Right ventricle myocardium inferior (tissue), 1 donor: ENCODE data around the gene SMIM29. TPM values are rescaled to one million over a fixed set of nuclear protein-coding genes. Genes with fewer than 3 reads are reported as not detected.
A peak's percentile ranks its signal among the peaks of the same experiment; 100 is the strongest.

Experiments used
- ATAC-seq: fragments of 200-7000 bp; cut with Tn5 transposase; one replicate; pipeline ENCODE4 v1.9.1; 2020; ENCODE audit warnings: mild to moderate bottlenecking, moderate library complexity
- DNase-seq: peaks from one replicate; pipeline ENCODE4 v3.0.0; 2021; ENCODE audit errors: missing footprints
- intact Hi-C: fragments of 100-400 bp; cut with DNase I; formaldehyde crosslinking; loops from one replicate; pipeline ENCODE4 v1.11.0; 2022
- microRNA-seq: library from miRNA; unstranded; fragments of <30 nt; microRNA quantifications from one replicate; pipeline ENCODE4 v1.2.0, GENCODE V29; 2020
- total RNA-seq: library from RNA; stranded (reverse); fragmentation: NEBNext Ultra II Directional; extraction: Animal tissue kit (Norgen Biotek cat#: 25700); gene quantifications from one replicate; pipeline ENCODE4 v1.2.1, GENCODE V29; 2021
- donor health status: DM: no; HTN: yes; CAD: no; lungs with severe emphysema.

SMIM29 gene
- total RNA-seq, 1 donor from 2014 or later = 20.7 TPM

- no peak for ATAC-seq
- intact Hi-C loops = no loop called here
- DNase-seq = no peak
Measured at GRCh38 chr6:34205466-34205865, 43.3 kb downstream of the SMIM29 start.

- ATAC-seq (no peak), DNase-seq (no peak)
- intact Hi-C loops = no loop called here
Measured at GRCh38 chr6:34204693-34205092, 44.1 kb downstream of the SMIM29 start.

DNA sequence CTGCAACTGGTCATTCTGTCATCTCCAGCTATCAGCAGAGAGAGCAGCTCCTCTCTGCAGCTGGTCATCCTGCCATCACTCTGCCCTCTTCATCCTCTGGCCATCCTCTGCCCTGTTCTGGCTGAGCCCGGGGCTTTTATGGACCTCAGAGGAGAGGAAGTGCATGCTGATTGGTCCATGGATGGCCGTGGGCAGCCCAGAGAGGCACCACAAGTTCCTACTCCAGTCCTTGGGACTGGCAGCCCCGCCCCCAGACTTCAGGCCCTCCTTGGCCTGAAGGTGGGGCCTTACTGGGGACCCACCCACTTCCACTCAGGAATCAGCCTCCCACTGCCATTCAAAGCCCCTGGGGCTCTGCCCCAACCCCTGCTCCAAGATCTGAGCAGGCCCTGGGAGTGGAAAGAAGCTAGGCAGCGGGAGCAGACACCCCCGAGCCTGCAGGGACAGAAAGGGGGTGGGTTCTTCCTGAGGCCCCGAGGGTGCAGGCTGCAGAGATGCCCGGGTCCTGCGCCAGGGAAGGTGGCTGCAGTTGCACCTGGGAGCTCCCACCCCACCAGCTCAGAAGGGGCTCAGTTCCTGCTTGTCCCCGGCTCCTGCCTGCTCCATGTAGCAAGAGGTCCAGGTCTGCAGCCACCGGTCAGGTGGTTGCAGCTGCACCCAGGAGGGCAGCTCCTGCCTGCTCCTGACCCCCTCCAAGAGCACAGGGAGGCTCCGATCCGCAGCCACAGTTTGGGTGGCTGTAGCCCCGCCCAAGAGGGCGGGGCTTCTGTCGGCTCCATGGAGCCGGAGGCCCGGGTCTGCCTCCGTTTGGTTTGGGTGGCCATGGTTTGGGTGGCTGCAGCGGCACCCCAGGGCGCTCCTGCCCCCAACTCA, 46.2 kb downstream of the SMIM29 start:
- intact Hi-C loops = no loop called here
- DNase-seq (no peak), ATAC-seq (peak; percentile 20)

DNA sequence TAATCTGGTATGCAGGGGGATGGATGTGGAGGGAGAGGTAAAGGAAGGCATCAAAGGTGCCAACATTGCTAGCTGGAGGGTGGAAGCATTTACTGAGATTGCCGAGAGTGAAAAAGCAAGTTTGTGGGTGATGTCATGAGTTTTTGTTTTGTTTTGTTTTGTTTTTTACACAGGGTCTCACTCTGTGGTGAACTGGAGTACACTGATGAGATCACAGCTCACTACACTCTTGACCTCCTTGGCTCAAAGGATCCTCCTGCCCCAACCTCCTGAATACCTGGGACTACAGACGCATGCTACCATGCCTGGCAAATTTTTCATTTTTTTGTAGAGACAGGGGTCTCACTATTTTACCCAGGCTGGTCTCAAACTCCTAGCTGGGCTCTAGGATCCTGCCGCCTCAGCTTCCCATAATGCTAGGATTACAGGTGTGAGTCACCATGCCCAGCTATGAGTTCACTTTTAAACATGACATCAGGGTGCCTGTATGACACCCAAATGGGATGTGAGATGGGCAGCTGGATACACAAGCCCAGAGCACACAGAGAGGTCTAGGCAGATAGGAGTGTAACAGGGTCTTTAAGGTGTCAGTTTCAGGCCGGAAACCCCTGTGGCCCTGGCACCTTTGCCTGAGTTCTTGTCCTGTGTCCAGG, 47.2 kb downstream of the SMIM29 start:
- DNase-seq (no peak), ATAC-seq (no peak)
- intact Hi-C loops = no loop called here

- intact Hi-C loops = no loop called here
- ATAC-seq (no peak), DNase-seq (no peak)
Measured at GRCh38 chr6:34200340-34200971, 48.4 kb downstream of the SMIM29 start.

DNA sequence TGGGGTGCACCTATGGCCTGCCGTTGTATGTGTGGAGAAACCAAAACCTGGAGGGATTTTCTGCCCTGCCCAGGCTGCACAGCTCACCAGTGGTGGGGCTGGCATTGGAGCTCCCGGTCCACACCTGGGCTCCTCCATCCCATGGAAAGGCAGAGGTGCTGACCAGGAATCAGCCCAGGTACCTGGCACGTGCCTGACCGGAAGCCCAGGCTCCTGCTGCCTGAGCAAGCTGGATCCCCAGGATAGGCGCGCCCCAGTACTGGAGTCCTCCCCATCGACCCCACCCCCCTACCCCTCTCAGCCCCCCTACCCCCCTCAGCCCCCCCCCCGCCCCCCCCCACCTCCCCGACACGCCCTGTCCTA, 52.0 kb downstream of the SMIM29 start:
- no peak for DNase-seq
- intact Hi-C loops = loop anchor here (1.0 to 10.0 kb wide), 4 partner anchors 42 to 408 kb away; partner anchors contain the start of gene SMIM29
- peak; percentile 10 for ATAC-seq

Small RNA genes lying within 50 kb of the gene (microRNA-seq; reads per million reads assigned to microRNA genes)
- not detected for gene MIR6835

Other genes starting within 250 kb of the SMIM29 start
- not detected for gene GRM4, start 102.9 kb downstream of the SMIM29 start, total RNA-seq
- gene HMGA1, start 12.1 kb downstream of the SMIM29 start, total RNA-seq = 44.4 TPM
- 47.6 TPM for gene NUDT3, start 143.7 kb upstream of the SMIM29 start, total RNA-seq
- 718 TPM for gene RPS10, start 177.1 kb upstream of the SMIM29 start, total RNA-seq
- gene PACSIN1, start 217.1 kb upstream of the SMIM29 start, total RNA-seq = 10.8 TPM